K562 (cell line): ENCODE results near the gene CD300H. TPM values are rescaled to one million over a fixed set of nuclear protein-coding genes. Genes with fewer than 3 reads are reported as not detected.

Experiments used
- ATAC-seq: fragments of 200-7000 bp; cut with Tn5 transposase; 3 replicates; pipeline ENCODE4 v1.9.1; 2020; ENCODE audit warnings: moderate library complexity
- BruUV-seq: library from RNA; stranded (reverse); fragments of 400-500 nt; replicated peaks from 2 replicates; lab custom pipeline; 2021; lab: Mats Ljungman, UMichigan
- CTCF ChIA-PET: fragments of 300-600 bp; formaldehyde crosslinking; extraction: SDS; loops from one replicate; lab custom pipeline; 2021; ENCODE audit warnings: low intra/inter-chr PET ratio; lab: Yijun Ruan, JAX
- POLR2A ChIA-PET: fragments of 300-600, 350-650 bp; sonication (Branson Sonifier 250); formaldehyde crosslinking; extraction: SDS; loops from one replicate; lab custom pipeline; 2021; ENCODE audit warnings: antibody characterized with exemption, inconsistent platforms; lab: Yijun Ruan, JAX
- DNase-seq, 4 experiments: peaks; one replicate each; pipeline versions ENCODE4 v3.0.0 to v3.0.0-alpha.2; 2011 to 2018; ENCODE audit warnings: low spot score in 3 of 4, mixed read lengths in 3 of 4; ENCODE audit errors: extremely low read depth in 1 of 4
- FAIRE-seq: peaks from 2 replicates; lab custom pipeline; 2011; peaks lifted over from hg19 to GRCh38; lab: Jason Lieb, UNC
- H2AFZ ChIP-seq: 2 replicates; pipeline ENCODE4 v1.6.0; 2011; ENCODE audit warnings: low read depth, low read length, control low read depth, inconsistent platforms
- H3K27ac ChIP-seq: fragments of 200-600 bp; 3 replicates; pipeline ENCODE4 v1.8.0; 2011; ENCODE audit warnings: low read depth, mild to moderate bottlenecking, control low read depth, inconsistent platforms, low read length, moderate library complexity, mixed read lengths; ENCODE audit errors: extremely low read depth
- H3K27me3 ChIP-seq, 2 experiments: fragments of 300-600 bp in 1 of 2; 2 replicates in 1 of 2; 3 replicates in 1 of 2; pipeline versions ENCODE4 v1.6.0 to v1.8.0; 2011; ENCODE audit warnings: inconsistent platforms in 2 of 2, low read length in 2 of 2, mild to moderate bottlenecking in 1 of 2, mixed read lengths in 1 of 2, moderate library complexity in 1 of 2; ENCODE audit not compliant: control insufficient read depth in 2 of 2, insufficient read depth in 2 of 2
- H3K36me3 ChIP-seq: fragments of 300-600 bp; 3 replicates; pipeline ENCODE4 v1.8.0; 2011; ENCODE audit warnings: mild to moderate bottlenecking, low read length, inconsistent platforms; ENCODE audit not compliant: control insufficient read depth, insufficient read depth
- H3K4me1 ChIP-seq, 2 experiments: fragments of 200-600 bp in 1 of 2; replicated peaks in 1 of 2; 2 replicates in 1 of 2; 3 replicates in 1 of 2; pipeline versions ENCODE4 v1.5.1 to v1.8.0; 2011; ENCODE audit warnings: inconsistent platforms in 2 of 2, low read length in 2 of 2, mild to moderate bottlenecking in 1 of 2, mixed read lengths in 1 of 2, moderate library complexity in 1 of 2; ENCODE audit not compliant: control insufficient read depth in 2 of 2, insufficient read depth in 2 of 2
- H3K4me2 ChIP-seq: 2 replicates; pipeline ENCODE4 v1.6.1; 2011; ENCODE audit warnings: low read length, control low read depth, inconsistent platforms, mixed read lengths; ENCODE audit not compliant: insufficient read depth
- H3K4me3 ChIP-seq: fragments of 200-600 bp; sonication (generic), shearing (Covaris generic); 2 replicates; pipeline ENCODE4 v1.5.1; 2016; ENCODE audit warnings: control low read depth, inconsistent platforms
- H3K79me2 ChIP-seq: fragments of 200-600 bp; 3 replicates; pipeline ENCODE4 v1.8.0; 2011; ENCODE audit warnings: low read length, inconsistent platforms; ENCODE audit not compliant: control insufficient read depth, insufficient read depth
- H3K9ac ChIP-seq, 2 experiments: 2 replicates each; pipeline versions ENCODE4 v1.6.0 to v1.6.1; 2011; ENCODE audit warnings: low read depth in 2 of 2, low read length in 2 of 2, control low read depth in 1 of 2, inconsistent platforms in 1 of 2, mild to moderate bottlenecking in 1 of 2, mixed read lengths in 1 of 2; ENCODE audit not compliant: insufficient read depth in 1 of 2
- H3K9me1 ChIP-seq: one replicate; pipeline ENCODE4 v1.6.0; 2011; ENCODE audit warnings: inconsistent platforms, mild to moderate bottlenecking, low read length, moderate library complexity; ENCODE audit not compliant: control insufficient read depth, insufficient read depth
- H3K9me3 ChIP-seq: replicated peaks from 2 replicates; pipeline ENCODE4 v1.5.1; 2011; ENCODE audit warnings: low read depth, low read length, inconsistent platforms; ENCODE audit not compliant: control insufficient read depth, insufficient read depth
- H4K20me1 ChIP-seq: replicated peaks from 2 replicates; pipeline ENCODE4 v1.6.1; 2011; ENCODE audit warnings: low read length, inconsistent platforms, mixed read lengths; ENCODE audit not compliant: control insufficient read depth, insufficient read depth
- CTCF ChIP-seq, 3 experiments: IDR thresholded peaks in 2 of 3; conservative IDR thresholded peaks in 1 of 3; 2 replicates each; pipeline ENCODE4 v1.5.1; 2011 to 2012; ENCODE audit warnings: low read length in 3 of 3, mild to moderate bottlenecking in 3 of 3, control low read depth in 2 of 3, improper control_type of control experiment in 1 of 3, inconsistent platforms in 1 of 3, low read depth in 1 of 3, mixed read lengths in 1 of 3, moderate library complexity in 1 of 3; ENCODE audit not compliant: insufficient read depth in 2 of 3
- DMBX1 ChIP-seq: fragments of 250-450 bp; sonication (Bioruptor Pico); IDR thresholded peaks from 2 replicates; pipeline ENCODE4 v1.8.0; 2022; ENCODE audit warnings: inconsistent platforms, mild to moderate bottlenecking, moderate library complexity, borderline replicate concordance
- OTX1 ChIP-seq: fragments of 450-650 bp; formaldehyde crosslinking; IDR thresholded peaks from 2 replicates; pipeline ENCODE4 v1.4.0; 2022; ENCODE audit warnings: mild to moderate bottlenecking
- RAD21 ChIP-seq, 2 experiments: fragments of 250-450 bp in 1 of 2; fragments of 450-650 bp in 1 of 2; sonication (Bioruptor Pico) in 1 of 2; formaldehyde crosslinking in 1 of 2; IDR thresholded peaks in 1 of 2; conservative IDR thresholded peaks in 1 of 2; 2 replicates each; pipeline versions ENCODE4 v1.4.0 to v1.8.0; 2020 to 2022; ENCODE audit warnings: mild to moderate bottlenecking in 2 of 2, moderate library complexity in 1 of 2
- RB1 ChIP-seq: fragments of 450-650 bp; IDR thresholded peaks from 2 replicates; pipeline ENCODE4 v1.6.1; 2017; ENCODE audit warnings: low read depth, mild to moderate bottlenecking
- SMC3 ChIP-seq: conservative IDR thresholded peaks from 2 replicates; pipeline ENCODE4 v1.6.1; 2011; ENCODE audit warnings: low read depth, low read length, improper control_type of control experiment; ENCODE audit not compliant: insufficient read depth
- USF2 ChIP-seq: sonication (generic); formaldehyde crosslinking; IDR thresholded peaks from 2 replicates; pipeline ENCODE4 v1.5.0; 2020; ENCODE audit warnings: missing genetic modification reagents
- WGBS: fragments of 100-300 bp; shearing (Covaris generic); methylation state at CpG from one replicate; pipeline ENCODE4 v1.1.6; 2016; ENCODE audit warnings: low coverage, mixed read lengths; ENCODE audit not compliant: insufficient coverage; ENCODE audit errors: missing lambda C conversion rate; 5-methylcytosine and 5-hydroxymethylcytosine counted together
- in situ Hi-C: fragments of 300-500 bp; cut with MboI; formaldehyde crosslinking; loops from 4 replicates; pipeline ENCODE4 v1.15.0; 2018; ENCODE audit warnings: inconsistent platforms, mixed read lengths
- intact Hi-C: fragments of 100-400 bp; cut with micrococcal nuclease; formaldehyde crosslinking; loops from 2 replicates; pipeline ENCODE4 v1.14.2; 2022
- polyA plus RNA-seq, 8 experiments: library from polyadenylated mRNA; depleted of rRNA in 4 of 8; stranded (reverse) in 5 of 8; unstranded in 3 of 8; fragments of >200 nt; fragmentation: Nextera tagmentation in 2 of 8; fragmentation: Illumina TruSeq in 1 of 8; extraction: Ambion mirVana in 2 of 8; extraction: Trizol in 1 of 8; gene quantifications; 2 replicates each; pipeline versions ENCODE4 v1.2.1 to v1.2.3, GENCODE V29; 2011 to 2014; ENCODE audit warnings: inconsistent platforms in 1 of 8, missing spikeins in 1 of 8
- total RNA-seq, 7 experiments: library from RNA; depleted of rRNA in 6 of 7; stranded (reverse); fragments of >200 nt in 6 of 7; fragmentation: Illumina TruSeq in 2 of 7; extraction: Trizol in 2 of 7; gene quantifications; 2 replicates each; pipeline versions ENCODE4 v1.2.1 to v1.2.3, GENCODE V29; 2011 to 2021; ENCODE audit warnings: low replicate concordance in 1 of 7

CD300H gene
- total and polyA plus RNA-seq, 9 of the 15 experiments (the other 6 are each of a cell fraction or from before 2014, with no cell fraction given) = not detected

GRCh38 chr17:74568106-74568873 lies 981 bp upstream of the CD300H start:
- no peak for DNase-seq
- no peaks in the 10 kb centered on the region for H3K79me2 ChIP-seq
- H3K4me2 ChIP-seq = no peak overlapping the region
- H3K36me3 ChIP-seq = no peaks in the 10 kb centered on the region
- peak; percentile 67 for FAIRE-seq
- no peak for ATAC-seq
- H3K4me1 ChIP-seq = no peaks in the 10 kb centered on the region
- ChIA-PET CTCF (no interaction called here), POLR2A (no interaction called here)
- H4K20me1 ChIP-seq = peaks cover 4% of the 10 kb centered on the region
- H3K9me1 ChIP-seq = no peaks in the 10 kb centered on the region
- no peak overlapping the region; the same call in 2 of the 3 replicates for H3K27ac ChIP-seq
- BruUV-seq = no TSS peak
- H2AFZ ChIP-seq = no peak overlapping the region
- H3K9ac ChIP-seq = no peak overlapping the region
- in situ Hi-C loops = no loop called here
- 0 out of 2 replicates have a peak, but pooled peaks have one; percentile 52 for TF ChIP-seq OTX1
- TF ChIP-seq DMBX1 (CRISPR knock-in tag) = no peak
- TF ChIP-seq, all 486 proteins: peak for 1
- intact Hi-C loops = no loop called here
- WGBS = 1% methylated on average over 4 of the region's 4 CpGs
- no peak overlapping the region for H3K4me3 ChIP-seq
- no peaks in the 10 kb centered on the region for H3K9me3 ChIP-seq
- peaks cover 0 to 41% of the 10 kb centered on the region in 2 experiments; a peak in 4 of 5 replicates for H3K27me3 ChIP-seq

GRCh38 chr17:74566132-74566753 lies 1.1 kb downstream of the CD300H start:
- Histone ChIP-seq H3K79me2 (no peaks in the 10 kb centered on the region), H3K4me2 (no peak overlapping the region), H3K9me1 (no peaks in the 10 kb centered on the region), H3K36me3 (no peaks in the 10 kb centered on the region), H3K9me3 (no peaks in the 10 kb centered on the region), H2AFZ (no peak overlapping the region), H4K20me1 (peaks cover 4% of the 10 kb centered on the region), H3K4me3 (no peak overlapping the region), H3K4me1 (no peaks in the 10 kb centered on the region), H3K9ac (no peak overlapping the region), H3K27ac (no peak overlapping the region), H3K27me3 (peaks cover 0 to 48% of the 10 kb centered on the region in 2 experiments; a peak in 4 of 5 replicates)
- in situ Hi-C loops = no loop called here
- ChIA-PET POLR2A (interaction anchor here (0.5 to 1.4 kb wide), 7 partner anchors 9 to 228 kb away, joined by 3 to 6 read pairs (median 3); no protein-coding TSS in a partner anchor), CTCF (no interaction called here)
- ATAC-seq (peak; percentile 94), DNase-seq (peak; percentile 34 to 54 (median 52)), FAIRE-seq (peak; percentile 81)
- intact Hi-C loops = no loop called here
- WGBS = 2% methylated on average over 9 of the region's 9 CpGs
- TF ChIP-seq USF2 (CRISPR knock-in tag) (no peak), SMC3 (0 out of 2 replicates have a peak, but pooled peaks have one; percentile 4), RAD21 (CRISPR knock-in tag; conservative IDR thresholded peaks at IDR 0.05 in 1 of 2, IDR thresholded peaks at IDR 0.05 in 1 of 2) (peak in 1 of 2 experiments; percentile 48; a peak in 2 of 4 replicates), CTCF (IDR thresholded peaks at IDR 0.05 in 2 of 3, conservative IDR thresholded peaks at IDR 0.05 in 1 of 3; ENCODE audit: insufficient read depth in 2 of 3, low read depth in 1 of 3, low read length in 3 of 3) (peak; percentile 74 to 81 (median 80)), RB1 (peak; percentile 28; the same call in 1 of the 2 replicates)
- BruUV-seq = no TSS peak
